PC-3 (cell line): ENCODE results near the gene PRKN. TPM values are rescaled to one million over a fixed set of nuclear protein-coding genes. Genes with fewer than 3 reads are reported as not detected.
"Not testable (repeated sequence)": the region's sequence is repeated elsewhere in the genome, so short reads cannot be mapped to it uniquely, and the experiment has no call there.

ENCODE experiments used
- ATAC-seq: fragments of 200-7000 bp; cut with Tn5 transposase; 2 replicates; pipeline ENCODE4 v1.9.1; 2020; ENCODE audit warnings: mild to moderate bottlenecking, moderate library complexity
- BruUV-seq: library from RNA; stranded (reverse); fragments of 400-500 nt; replicated peaks from 2 replicates; lab custom pipeline; 2021; lab: Mats Ljungman, UMichigan
- CTCF ChIA-PET: fragments of 300-600 bp; sonication (Branson Sonifier 250); formaldehyde crosslinking; loops from one replicate; lab custom pipeline; 2022; ENCODE audit warnings: antibody characterized with exemption; lab: Charles Lee
- POLR2A ChIA-PET: fragments of 300-600 bp; sonication (Branson Sonifier 250); formaldehyde crosslinking; loops from one replicate; lab custom pipeline; 2022; ENCODE audit warnings: antibody characterized with exemption; ENCODE audit not compliant: unreplicated experiment; lab: Charles Lee
- DNase-seq: peaks from one replicate; pipeline ENCODE4 v3.0.0-alpha.2; 2015
- H2AFZ ChIP-seq: fragments of 300-600 bp; sonication (generic); 2 replicates; pipeline ENCODE4 v1.6.0; 2016; ENCODE audit warnings: antibody characterized with exemption, low read length
- H3F3A ChIP-seq: fragments of 300-600 bp; sonication (generic); one replicate; pipeline ENCODE4 v1.6.0; 2017; ENCODE audit warnings: antibody characterized with exemption, low read length, control low read depth, mild to moderate bottlenecking; ENCODE audit not compliant: unreplicated experiment
- H3K27ac ChIP-seq: fragments of 300-600 bp; sonication (generic); 2 replicates; pipeline ENCODE4 v1.5.1; 2016; ENCODE audit warnings: mild to moderate bottlenecking, low read length
- H3K27me3 ChIP-seq: fragments of 300-600 bp; sonication (generic); 2 replicates; pipeline ENCODE4 v1.6.1; 2016; ENCODE audit warnings: low read length, mixed read lengths
- H3K36me3 ChIP-seq: fragments of 300-600 bp; sonication (generic); 2 replicates; pipeline ENCODE4 v1.6.1; 2016; ENCODE audit warnings: low read depth, mixed run types, low read length, mixed read lengths
- H3K4me1 ChIP-seq: fragments of 300-600 bp; sonication (generic); 2 replicates; pipeline ENCODE4 v1.5.1; 2016; ENCODE audit warnings: low read length; ENCODE audit not compliant: insufficient read depth
- H3K4me2 ChIP-seq: fragments of 300-600 bp; sonication (generic); 2 replicates; pipeline ENCODE4 v1.6.0; 2016; ENCODE audit warnings: low read length
- H3K4me3 ChIP-seq: fragments of 300-600 bp; sonication (generic); 2 replicates; pipeline ENCODE4 v1.5.1; 2016; ENCODE audit warnings: mild to moderate bottlenecking, low read length, mixed read lengths
- H3K79me2 ChIP-seq: fragments of 300-600 bp; sonication (generic); 2 replicates; pipeline ENCODE4 v1.6.1; 2017; ENCODE audit warnings: low read length, mixed read lengths
- H3K9ac ChIP-seq: fragments of 300-600 bp; sonication (generic); 2 replicates; pipeline ENCODE4 v1.6.0; 2016; ENCODE audit warnings: mild to moderate bottlenecking, low read length
- H3K9me2 ChIP-seq: fragments of 300-600 bp; sonication (generic); replicated peaks from 2 replicates; pipeline ENCODE4 v1.6.1; 2016; ENCODE audit warnings: mixed run types, low read length, mixed read lengths
- H3K9me3 ChIP-seq: fragments of 300-600 bp; sonication (generic); 2 replicates; pipeline ENCODE4 v1.6.1; 2016; ENCODE audit warnings: low read length, mixed read lengths
- H4K20me1 ChIP-seq: fragments of 300-600 bp; sonication (generic); 2 replicates; pipeline ENCODE4 v1.6.1; 2016; ENCODE audit warnings: low read length, mixed read lengths
- CTCF ChIP-seq: fragments of 300-600 bp; sonication (generic); conservative IDR thresholded peaks from 2 replicates; pipeline ENCODE4 v1.5.1; 2017; ENCODE audit warnings: antibody characterized with exemption, low read depth, mild to moderate bottlenecking, low read length
- EZH2 ChIP-seq: fragments of 300-600 bp; sonication (generic); IDR thresholded peaks from one replicate; pipeline ENCODE4 v1.6.1; 2017; ENCODE audit warnings: antibody characterized with exemption, mild to moderate bottlenecking, low read length; ENCODE audit not compliant: unreplicated experiment
- EZH2phosphoT487 ChIP-seq: fragments of 300-600 bp; sonication (generic); IDR thresholded peaks from 2 replicates; pipeline ENCODE4 v1.6.1; 2018; ENCODE audit warnings: mild to moderate bottlenecking, antibody characterized with exemption, low read length, borderline replicate concordance
- intact Hi-C: fragments of 100-400 bp; cut with micrococcal nuclease; formaldehyde crosslinking; loops from 2 replicates; pipeline ENCODE4 v1.9.0; 2023
- total RNA-seq: library from RNA; depleted of rRNA; stranded (reverse); fragments of >200 nt; gene quantifications from 2 replicates; pipeline ENCODE4 v1.2.3, GENCODE V29; 2014

The PRKN gene
- total RNA-seq, 1 experiment from 2014 or later: not detected

GRCh38 chr6:161333410-161333809 is 1394.2 kb downstream of the PRKN start:
- no peaks in the 10 kb centered on the region for H3K9me2 ChIP-seq
- no peak for DNase-seq
- no peaks in the 10 kb centered on the region for H3K79me2 ChIP-seq
- no peak overlapping the region for H3K27ac ChIP-seq
- TF ChIP-seq CTCF (no peak), EZH2 (no peak), EZH2phosphoT487 (no peak)
- no peak for ATAC-seq
- intact Hi-C loops: no loop called here
- H3K4me2 ChIP-seq: no peak overlapping the region
- H3K9me3 ChIP-seq: no peaks in the 10 kb centered on the region
- H4K20me1 ChIP-seq: no peaks in the 10 kb centered on the region
- no peaks in the 10 kb centered on the region for H3K27me3 ChIP-seq
- H3K36me3 ChIP-seq: no peaks in the 10 kb centered on the region
- no TSS peak for BruUV-seq
- no peak overlapping the region for H3K9ac ChIP-seq
- ChIA-PET CTCF (no interaction called here), POLR2A (no interaction called here)
- H2AFZ ChIP-seq: no peak overlapping the region
- no peaks in the 10 kb centered on the region for H3K4me1 ChIP-seq
- H3K4me3 ChIP-seq: no peak overlapping the region
- H3F3A ChIP-seq: no peaks in the 10 kb centered on the region

- H4K20me1 ChIP-seq, H3K79me2 ChIP-seq, DNase-seq, H3K27me3 ChIP-seq, H3K9ac ChIP-seq, BruUV-seq, intact Hi-C loops, ATAC-seq, H3K27ac ChIP-seq, H3K4me3 ChIP-seq, H2AFZ ChIP-seq, H3K36me3 ChIP-seq, H3K9me2 ChIP-seq, POLR2A ChIA-PET, H3K4me1 ChIP-seq, H3K4me2 ChIP-seq, CTCF ChIA-PET, H3F3A ChIP-seq, H3K9me3 ChIP-seq: not testable (repeated sequence)
Observed at GRCh38 chr6:161331402-161332081, 1396.0 kb downstream of the PRKN start.

GRCh38 chr6:161327360-161327953 is 1400.1 kb downstream of the PRKN start:
- no peaks in the 10 kb centered on the region for H3K4me1 ChIP-seq
- no peaks in the 10 kb centered on the region for H4K20me1 ChIP-seq
- no peaks in the 10 kb centered on the region for H3K27me3 ChIP-seq
- no peaks in the 10 kb centered on the region; the same call in 1 of the 2 replicates for H3K36me3 ChIP-seq
- H3K9me2 ChIP-seq: no peaks in the 10 kb centered on the region
- no peak overlapping the region for H3K4me2 ChIP-seq
- BruUV-seq: no TSS peak
- no peak for ATAC-seq
- no peak overlapping the region for H2AFZ ChIP-seq
- no peaks in the 10 kb centered on the region for H3K9me3 ChIP-seq
- no peak overlapping the region for H3K4me3 ChIP-seq
- DNase-seq: peak; percentile 16
- intact Hi-C loops: no loop called here
- CTCF ChIA-PET: no interaction called here
- no peak overlapping the region for H3K9ac ChIP-seq
- POLR2A ChIA-PET: no interaction called here
- no peaks in the 10 kb centered on the region for H3K79me2 ChIP-seq
- TF ChIP-seq CTCF (no peak), EZH2 (no peak), EZH2phosphoT487 (no peak)
- no peak overlapping the region for H3K27ac ChIP-seq
- no peaks in the 10 kb centered on the region for H3F3A ChIP-seq
